ELR (cell line): ENCODE data around the gene SMG1.
A peak's percentile ranks its signal among the peaks of the same experiment; 100 is the strongest.
"Not testable (repeated sequence)": the region's sequence is repeated elsewhere in the genome, so short reads cannot be mapped to it uniquely, and the experiment has no call there.

Source experiments
- DNase-seq: peaks from one replicate; pipeline ENCODE4 v3.0.0-alpha.2; 2015; ENCODE audit warnings: low read depth

Gene SMG1

GRCh38 chr16:18933501-18933900 is 7.3 kb upstream of the SMG1 start:
- DNase-seq, result no peak

- peak; percentile 30 for DNase-seq
Measured at GRCh38 chr16:18932243-18932987, 6.2 kb upstream of the SMG1 start.

- DNase-seq, result no peak
Measured at GRCh38 chr16:18931756-18932155, 5.5 kb upstream of the SMG1 start.

- DNase-seq, result not testable (repeated sequence)
Measured at GRCh38 chr16:18930095-18930494, 3.9 kb upstream of the SMG1 start.

- DNase-seq, result not testable (repeated sequence)
Measured at GRCh38 chr16:18928073-18928472, 1.9 kb upstream of the SMG1 start.

- peak; percentile 67 for DNase-seq
Measured at GRCh38 chr16:18925215-18925985, 808 bp downstream of the SMG1 start.

GRCh38 chr16:18923935-18924334 is 2.3 kb downstream of the SMG1 start:
- DNase-seq, result not testable (repeated sequence)

GRCh38 chr16:18923124-18923523 is 3.1 kb downstream of the SMG1 start:
- DNase-seq, result not testable (repeated sequence)

- DNase-seq, result not testable (repeated sequence)
Measured at GRCh38 chr16:18909585-18909984, 16.6 kb downstream of the SMG1 start.

- DNase-seq, result not testable (repeated sequence)
Measured at GRCh38 chr16:18908716-18909115, 17.5 kb downstream of the SMG1 start.

GRCh38 chr16:18902778-18903177 is 23.4 kb downstream of the SMG1 start:
- not testable (repeated sequence) for DNase-seq

GRCh38 chr16:18902044-18902443 is 24.2 kb downstream of the SMG1 start:
- DNase-seq, result not testable (repeated sequence)

- not testable (repeated sequence) for DNase-seq
Measured at GRCh38 chr16:18901194-18901593, 25.0 kb downstream of the SMG1 start.

GRCh38 chr16:18884456-18884855 is 41.8 kb downstream of the SMG1 start:
- not testable (repeated sequence) for DNase-seq

- not testable (repeated sequence) for DNase-seq
Measured at GRCh38 chr16:18877734-18878133, 48.5 kb downstream of the SMG1 start.

- not testable (repeated sequence) for DNase-seq
Measured at GRCh38 chr16:18877259-18877658, 48.9 kb downstream of the SMG1 start.

- not testable (repeated sequence) for DNase-seq
Measured at GRCh38 chr16:18876301-18876700, 49.9 kb downstream of the SMG1 start.

GRCh38 chr16:18869043-18869771 is 57.0 kb downstream of the SMG1 start:
- not testable (repeated sequence) for DNase-seq

- peak; percentile 40 for DNase-seq
Measured at GRCh38 chr16:18866277-18866823, 59.9 kb downstream of the SMG1 start.

GRCh38 chr16:18862891-18863290 is 63.3 kb downstream of the SMG1 start:
- DNase-seq, result not testable (repeated sequence)

GRCh38 chr16:18855196-18855595 is 71.0 kb downstream of the SMG1 start:
- DNase-seq, result no peak

- DNase-seq, result no peak
Measured at GRCh38 chr16:18853694-18854093, 72.5 kb downstream of the SMG1 start.
